NOMO-1 treated with dmso at 0.1 percent for 144 hours (cell line): ENCODE data around the gene C19orf73.

ENCODE experiments used
- DNase-seq: peaks from one replicate; lab custom pipeline; 2025; ENCODE audit not compliant: unreplicated experiment; lab: John Stamatoyannopoulos, UW

Gene C19orf73

GRCh38 chr19:49070416-49070815 lies 48.5 kb downstream of the C19orf73 start:
- no peak for DNase-seq

GRCh38 chr19:49069026-49069425 lies 49.9 kb downstream of the C19orf73 start:
- no peak for DNase-seq
